ENCODE results near the gene SLCO3A1.

- TF ChIP-seq JUND (IDR thresholded peaks at IDR 0.05; ENCODE audit: low read length), result no peak
- TF ChIP-seq, protein P1, sequence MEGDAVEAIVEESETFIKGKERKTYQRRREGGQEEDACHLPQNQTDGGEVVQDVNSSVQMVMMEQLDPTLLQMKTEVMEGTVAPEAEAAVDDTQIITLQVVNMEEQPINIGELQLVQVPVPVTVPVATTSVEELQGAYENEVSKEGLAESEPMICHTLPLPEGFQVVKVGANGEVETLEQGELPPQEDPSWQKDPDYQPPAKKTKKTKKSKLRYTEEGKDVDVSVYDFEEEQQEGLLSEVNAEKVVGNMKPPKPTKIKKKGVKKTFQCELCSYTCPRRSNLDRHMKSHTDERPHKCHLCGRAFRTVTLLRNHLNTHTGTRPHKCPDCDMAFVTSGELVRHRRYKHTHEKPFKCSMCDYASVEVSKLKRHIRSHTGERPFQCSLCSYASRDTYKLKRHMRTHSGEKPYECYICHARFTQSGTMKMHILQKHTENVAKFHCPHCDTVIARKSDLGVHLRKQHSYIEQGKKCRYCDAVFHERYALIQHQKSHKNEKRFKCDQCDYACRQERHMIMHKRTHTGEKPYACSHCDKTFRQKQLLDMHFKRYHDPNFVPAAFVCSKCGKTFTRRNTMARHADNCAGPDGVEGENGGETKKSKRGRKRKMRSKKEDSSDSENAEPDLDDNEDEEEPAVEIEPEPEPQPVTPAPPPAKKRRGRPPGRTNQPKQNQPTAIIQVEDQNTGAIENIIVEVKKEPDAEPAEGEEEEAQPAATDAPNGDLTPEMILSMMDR (IDR thresholded peaks at IDR 0.05; ENCODE audit: control extremely low read depth in 1 of 3, insufficient read depth in 1 of 3, low read depth in 1 of 3, low read length in 3 of 3), result no peak
- TF ChIP-seq RBBP5 (IDR thresholded peaks at IDR 0.05; ENCODE audit: borderline replicate concordance, low read depth, low read length), result no peak
- no peak for TF ChIP-seq HDAC2 (IDR thresholded peaks at IDR 0.05; ENCODE audit: borderline replicate concordance in 1 of 2, low read depth in 2 of 2, low read length in 2 of 2)
- TF ChIP-seq EP300 (IDR thresholded peaks at IDR 0.05; ENCODE audit: borderline replicate concordance in 1 of 2, low read depth in 2 of 2, low read length in 2 of 2), result no peak
- TF ChIP-seq POLR2AphosphoS5 (IDR thresholded peaks at IDR 0.05; ENCODE audit: low read depth, low read length), result no peak
- no peak for TF ChIP-seq EZH2 (IDR thresholded peaks at IDR 0.05; ENCODE audit: low read depth, low read length, severe bottlenecking)
- TF ChIP-seq TAF1 (IDR thresholded peaks at IDR 0.05; ENCODE audit: low read depth, low read length), result no peak
- no peak for TF ChIP-seq SUZ12 (IDR thresholded peaks at IDR 0.05; ENCODE audit: low read length)
- no peak for TF ChIP-seq MAX (IDR thresholded peaks at IDR 0.05)
- TF ChIP-seq SP1 (IDR thresholded peaks at IDR 0.05; ENCODE audit: low read depth, low read length), result no peak
- TF ChIP-seq POLR2A (IDR thresholded peaks at IDR 0.05; ENCODE audit: control extremely low read depth in 1 of 2, low read depth in 2 of 2, low read length in 2 of 2), result no peak
- no peak for TF ChIP-seq GTF2F1 (IDR thresholded peaks at IDR 0.05; ENCODE audit: borderline replicate concordance, low read depth, low read length)
These were observed 33.8 kb downstream of the SLCO3A1 start for GRCh38 chr15:91887321-91887720.
